Left hindlimb (tissue), 1 donor: ENCODE measurements around the gene BRD9.

Source experiments
- DNase-seq: peaks from one replicate; pipeline ENCODE4 v3.0.0-alpha.2; 2018

BRD9 gene

DNA sequence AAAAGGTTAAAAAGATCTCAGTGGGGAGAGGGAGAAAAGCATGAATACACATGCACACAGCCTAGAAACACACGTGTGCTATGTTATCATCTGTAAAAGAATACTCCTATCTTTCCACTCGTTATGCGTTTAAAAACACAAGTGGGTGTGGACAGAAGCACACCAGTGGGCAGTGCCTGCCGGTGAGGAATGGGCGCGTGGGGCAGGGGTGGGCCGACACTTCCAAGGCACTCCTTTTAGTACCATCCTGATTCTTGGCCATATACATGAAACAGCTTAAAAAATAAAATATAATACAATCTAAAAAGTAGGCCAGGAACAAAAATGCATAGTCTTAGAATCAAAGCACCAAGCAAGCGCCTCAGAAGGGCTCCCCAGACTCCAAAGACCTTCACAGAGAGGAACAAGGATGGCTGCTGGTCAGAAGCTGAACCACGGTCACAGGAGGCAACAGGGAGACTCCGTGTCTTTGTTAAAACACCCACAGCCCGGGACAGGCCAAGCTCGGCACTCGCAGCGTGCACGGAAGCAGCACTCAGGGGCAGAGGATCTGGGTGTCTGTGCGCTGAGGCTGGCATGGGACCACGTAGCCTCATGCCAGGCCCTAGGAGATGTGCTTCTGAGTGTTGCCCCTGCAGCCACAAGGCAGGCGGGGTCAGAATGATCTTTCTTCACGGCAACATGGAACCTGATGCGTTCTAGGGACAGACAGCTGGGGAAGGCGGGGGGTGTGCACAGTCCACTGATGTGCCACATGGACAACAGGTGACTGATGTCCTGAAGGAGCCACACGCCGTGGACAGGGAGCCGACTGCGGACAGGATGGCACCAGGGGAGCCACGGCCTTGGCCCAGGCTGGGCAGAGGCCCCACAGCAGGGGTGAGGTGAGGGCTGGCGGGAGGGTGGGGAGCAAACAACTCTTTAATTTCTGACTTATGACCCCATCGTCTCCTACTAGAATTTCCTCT lies 15.9 kb downstream of the BRD9 start:
- no peak for DNase-seq

DNA sequence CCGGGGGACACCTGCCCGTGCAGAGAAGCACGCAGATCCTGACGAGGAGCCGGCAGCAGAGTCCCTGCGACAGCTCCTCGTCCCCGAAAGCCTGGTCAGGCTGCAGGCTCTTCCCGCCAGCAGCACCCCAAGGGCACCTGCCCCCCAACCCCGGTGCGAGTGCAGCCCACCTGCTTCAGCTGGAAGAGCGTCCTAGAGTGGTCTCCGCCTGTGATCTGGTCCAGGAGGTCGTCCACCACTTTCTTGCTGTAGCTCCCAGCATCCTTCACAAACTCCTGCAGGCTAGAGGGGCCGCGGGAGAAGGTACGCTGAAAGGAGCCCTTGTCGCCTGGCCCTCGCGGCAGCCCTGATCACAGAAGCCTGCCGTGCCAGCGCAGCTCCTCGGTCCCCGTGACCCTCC lies 16.7 kb downstream of the BRD9 start:
- DNase-seq, result no peak

DNA sequence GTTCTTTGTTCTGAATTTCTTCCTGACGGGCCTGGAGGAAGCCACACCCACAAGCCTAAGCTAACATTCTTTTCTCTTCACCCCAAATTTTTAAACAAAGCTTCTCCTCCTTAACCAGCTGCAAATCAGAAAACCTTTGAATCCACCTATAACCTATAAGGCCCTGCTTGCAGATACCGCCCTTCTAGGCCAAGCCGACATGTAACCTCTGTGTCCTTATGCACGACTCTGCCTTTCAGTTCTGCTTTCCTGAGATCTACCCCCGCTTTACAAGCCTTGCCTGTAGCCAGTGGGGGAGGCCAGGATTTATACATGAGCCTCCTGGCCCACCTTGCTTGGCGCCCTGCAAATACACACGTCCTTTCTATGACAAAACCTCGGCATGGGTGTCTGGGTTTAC lies 19.3 kb downstream of the BRD9 start:
- no peak for DNase-seq

DNA sequence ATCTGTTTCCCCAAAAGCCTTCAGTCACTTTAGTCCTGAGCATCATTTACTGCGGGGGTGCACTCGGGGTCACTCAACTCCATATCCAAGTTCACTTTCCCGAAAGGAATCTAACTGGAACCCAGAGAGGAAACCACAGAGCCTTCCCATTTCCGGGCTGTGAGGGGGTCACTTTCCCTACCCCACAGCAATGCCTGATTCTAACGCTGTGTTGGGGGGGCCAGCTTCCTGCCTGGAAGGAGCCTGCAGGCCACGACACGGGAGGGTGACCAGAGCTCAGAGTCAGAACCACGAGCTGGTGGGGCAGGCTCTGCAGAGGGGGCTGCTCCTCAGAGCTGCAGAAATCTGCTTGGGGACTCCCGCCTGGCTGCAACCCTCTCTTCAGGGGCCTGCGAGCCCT lies 20.3 kb downstream of the BRD9 start:
- no peak for DNase-seq

DNA sequence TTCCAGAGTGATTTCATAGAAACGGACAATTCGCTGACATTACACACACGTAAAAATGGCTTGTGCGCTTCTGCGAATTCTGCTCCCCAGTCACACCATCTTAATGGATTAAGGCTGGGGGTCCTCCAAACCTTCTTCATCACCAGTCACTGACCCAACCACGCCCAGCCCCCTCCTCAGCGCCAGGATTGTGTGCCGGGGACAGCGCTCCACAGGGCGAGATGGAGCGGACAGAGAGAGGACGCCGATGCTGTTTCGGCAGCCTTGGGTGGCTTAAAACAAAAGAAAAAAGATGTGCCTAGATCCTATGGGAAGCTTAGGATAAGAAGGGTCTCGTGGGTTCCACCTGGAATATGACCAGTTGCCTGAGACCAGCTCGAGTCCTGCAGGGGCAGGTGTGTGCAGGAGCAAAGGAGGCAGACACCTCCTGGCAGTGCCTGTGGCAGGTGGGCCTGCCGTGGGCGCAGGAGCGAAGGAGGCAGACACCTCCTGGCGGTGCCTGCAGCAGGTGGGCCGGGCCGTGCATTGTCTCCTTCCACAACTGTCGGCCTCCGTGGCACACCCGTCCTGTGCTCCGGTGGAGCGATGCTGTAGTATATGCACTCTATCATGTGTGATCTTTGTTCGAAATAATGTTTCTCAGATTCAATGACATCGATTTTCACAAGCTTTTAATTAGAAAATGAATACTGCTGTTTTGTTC lies 20.9 kb downstream of the BRD9 start:
- no peak for DNase-seq

DNA sequence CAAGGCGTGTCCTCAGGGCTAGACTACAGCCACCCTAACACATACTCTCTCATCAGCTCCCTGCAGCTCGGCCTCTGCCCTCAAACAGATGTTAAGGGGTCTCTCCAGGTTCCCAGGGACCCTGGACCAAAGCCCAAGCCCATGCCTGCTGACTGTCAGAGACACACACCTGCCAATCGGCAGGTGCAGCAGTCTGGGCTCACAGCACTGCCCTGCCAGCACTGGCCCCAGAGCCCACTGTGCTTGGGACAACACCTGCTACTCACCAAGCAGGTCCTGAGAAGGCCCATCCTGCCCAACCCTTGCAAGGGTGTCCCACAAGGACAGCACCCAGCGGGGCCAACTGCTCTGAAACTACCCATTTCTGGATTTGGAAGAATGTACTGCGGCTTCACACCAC lies 21.6 kb downstream of the BRD9 start:
- no peak for DNase-seq

DNA sequence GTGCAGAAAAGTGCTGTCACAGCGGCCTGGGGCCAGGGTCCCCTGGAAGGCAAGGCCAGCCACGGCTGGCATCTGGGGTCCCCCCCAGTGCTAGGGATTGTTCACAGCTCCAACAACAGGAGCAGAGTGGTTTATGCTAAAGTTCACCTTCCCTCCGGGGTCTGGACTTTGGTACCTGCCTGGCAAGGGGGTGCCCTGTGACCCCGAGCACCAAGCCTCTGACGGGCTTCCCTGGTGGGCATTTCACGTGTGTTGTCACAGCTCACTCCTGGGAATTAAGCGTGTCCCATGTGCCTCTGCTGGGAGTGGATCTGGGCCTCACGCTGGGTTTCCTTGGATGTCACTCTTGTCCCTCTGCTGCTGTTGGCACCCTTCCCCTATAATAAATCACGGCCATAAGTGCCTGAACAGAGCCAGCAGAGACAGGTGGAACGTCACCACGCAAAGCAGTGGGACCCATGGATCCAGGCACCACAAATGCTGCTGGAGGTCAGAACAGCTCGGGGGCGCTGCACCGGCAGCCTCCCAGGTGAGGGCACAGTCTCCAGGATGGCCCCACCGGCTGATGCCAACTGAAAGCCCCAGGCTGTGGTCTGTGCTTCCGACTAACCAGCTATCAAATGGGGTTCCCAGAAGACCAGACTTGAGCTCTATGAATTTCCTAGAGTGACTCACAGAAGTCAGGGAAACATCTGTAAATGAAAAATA lies 24.0 kb downstream of the BRD9 start:
- DNase-seq, result no peak

DNA sequence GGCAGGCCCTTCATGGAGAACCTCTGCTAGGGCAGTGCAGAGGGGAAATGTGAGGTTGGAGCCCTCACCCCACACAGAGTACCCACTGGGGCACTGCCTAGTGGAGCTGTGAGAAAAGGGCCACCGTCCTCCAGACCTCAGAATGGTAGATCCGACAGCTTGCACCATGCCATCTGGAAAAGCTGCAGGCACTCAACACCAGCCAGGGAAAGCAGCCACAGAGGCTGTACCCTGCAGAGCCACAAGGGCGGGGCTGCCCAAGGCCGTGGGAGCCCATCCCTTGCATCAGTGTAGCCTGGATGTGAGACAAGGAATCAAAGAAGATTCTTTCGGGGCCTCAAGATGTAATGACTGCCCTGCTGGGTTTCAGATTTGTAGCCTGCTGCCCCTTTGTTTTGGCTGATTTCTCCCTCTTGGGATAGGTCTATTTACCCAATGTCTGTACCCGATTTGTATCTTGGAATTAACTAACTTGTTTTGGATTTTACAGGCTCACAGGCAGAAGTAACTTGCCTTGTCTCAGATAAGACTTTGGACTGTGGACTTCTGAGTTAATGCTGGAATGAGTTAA lies 25.2 kb downstream of the BRD9 start:
- no peak for DNase-seq

DNA sequence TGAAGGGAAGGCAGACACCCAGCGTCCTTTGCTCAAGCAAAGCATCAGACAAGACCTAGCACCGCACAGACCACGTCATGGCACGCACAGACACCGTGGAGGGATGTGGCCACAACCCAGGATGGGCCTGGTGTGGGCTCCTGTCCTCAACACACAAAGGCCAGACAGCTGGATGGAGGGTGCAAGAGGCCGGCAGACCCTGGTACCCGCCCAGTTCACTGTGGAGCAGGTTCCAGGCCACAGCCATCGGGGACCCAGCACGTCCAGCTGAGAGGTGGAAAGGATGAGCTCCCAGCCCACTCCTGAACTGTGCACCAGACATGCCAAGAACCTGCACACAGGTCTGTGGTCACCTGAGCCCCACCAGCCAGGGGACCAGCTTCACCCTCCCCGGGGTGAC lies 26.8 kb downstream of the BRD9 start:
- DNase-seq, result no peak

DNA sequence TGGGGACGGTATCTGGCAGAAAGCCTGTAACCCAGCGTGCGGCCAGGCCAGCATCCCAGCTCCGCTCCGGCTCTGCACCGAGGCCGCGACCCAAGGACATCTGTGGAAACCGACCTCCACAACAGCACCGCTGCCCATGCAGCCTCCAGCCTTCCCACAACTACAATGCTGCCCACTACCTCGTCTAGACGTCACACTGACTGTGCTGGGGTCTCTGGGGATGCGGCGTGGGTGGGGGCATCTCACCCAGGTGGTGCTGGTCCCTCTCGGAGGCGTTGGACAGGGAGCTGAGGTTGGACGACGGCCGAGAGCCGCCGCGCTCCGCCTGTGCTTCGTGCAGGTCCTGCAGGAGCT lies 27.5 kb downstream of the BRD9 start:
- no peak for DNase-seq

DNA sequence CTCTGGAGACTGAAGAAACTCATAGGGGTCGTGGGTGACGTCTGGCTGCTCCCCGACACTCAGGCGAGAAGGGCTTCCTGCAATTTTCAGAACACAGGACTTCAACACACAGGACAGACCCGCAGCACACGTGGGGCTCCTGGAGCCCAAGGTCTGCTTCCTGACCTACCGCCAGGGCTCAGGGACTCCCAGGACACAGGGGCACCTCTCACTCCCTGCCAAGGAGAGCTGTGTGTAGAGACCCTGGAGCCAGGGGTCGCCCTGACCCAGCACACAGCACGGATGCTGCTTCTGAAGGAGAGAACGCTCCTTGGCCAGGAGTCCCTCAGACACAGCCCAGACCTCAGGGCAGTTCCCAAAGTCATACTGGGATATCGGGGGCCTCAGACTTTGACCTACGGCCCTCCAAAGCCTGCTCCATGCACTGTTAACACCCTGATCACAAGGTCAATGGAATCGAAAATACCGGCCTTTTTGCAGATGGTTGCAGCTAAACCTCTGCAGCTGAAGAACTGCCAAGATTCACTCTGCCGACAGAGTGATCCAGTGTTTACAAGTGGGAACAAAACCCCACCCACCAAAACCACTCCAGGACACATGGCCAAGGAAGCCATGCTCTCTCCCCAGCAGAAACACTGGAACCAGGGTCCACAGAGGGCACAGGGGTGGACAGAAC lies 28.0 kb downstream of the BRD9 start:
- DNase-seq, result no peak

DNA sequence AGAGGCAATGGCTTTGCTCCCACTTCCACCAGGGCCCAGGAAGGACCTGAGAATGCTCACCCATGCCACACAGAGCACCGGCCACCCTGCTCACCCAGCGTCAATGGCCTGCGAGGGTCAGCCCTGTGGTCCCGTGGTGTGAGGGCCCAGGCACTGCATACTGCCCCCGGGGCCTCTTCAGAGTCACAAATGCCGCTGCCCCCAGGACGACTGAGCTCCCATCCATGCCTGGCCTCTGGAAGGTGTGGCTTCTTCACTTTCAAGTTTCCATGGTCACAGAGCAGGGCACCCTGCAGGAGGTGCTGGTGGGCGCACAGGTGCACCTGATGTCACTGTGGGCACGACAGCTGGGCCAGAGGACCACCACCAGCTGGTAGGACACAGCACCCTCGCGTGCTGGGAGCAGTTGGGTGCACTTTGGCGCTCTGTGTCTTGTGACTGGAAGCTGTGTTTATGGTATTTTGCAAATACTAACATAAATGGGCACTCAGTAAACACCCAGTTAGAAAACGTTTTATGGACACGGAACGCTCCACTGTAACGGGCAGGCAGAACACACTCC lies 29.3 kb downstream of the BRD9 start:
- no peak for DNase-seq

DNA sequence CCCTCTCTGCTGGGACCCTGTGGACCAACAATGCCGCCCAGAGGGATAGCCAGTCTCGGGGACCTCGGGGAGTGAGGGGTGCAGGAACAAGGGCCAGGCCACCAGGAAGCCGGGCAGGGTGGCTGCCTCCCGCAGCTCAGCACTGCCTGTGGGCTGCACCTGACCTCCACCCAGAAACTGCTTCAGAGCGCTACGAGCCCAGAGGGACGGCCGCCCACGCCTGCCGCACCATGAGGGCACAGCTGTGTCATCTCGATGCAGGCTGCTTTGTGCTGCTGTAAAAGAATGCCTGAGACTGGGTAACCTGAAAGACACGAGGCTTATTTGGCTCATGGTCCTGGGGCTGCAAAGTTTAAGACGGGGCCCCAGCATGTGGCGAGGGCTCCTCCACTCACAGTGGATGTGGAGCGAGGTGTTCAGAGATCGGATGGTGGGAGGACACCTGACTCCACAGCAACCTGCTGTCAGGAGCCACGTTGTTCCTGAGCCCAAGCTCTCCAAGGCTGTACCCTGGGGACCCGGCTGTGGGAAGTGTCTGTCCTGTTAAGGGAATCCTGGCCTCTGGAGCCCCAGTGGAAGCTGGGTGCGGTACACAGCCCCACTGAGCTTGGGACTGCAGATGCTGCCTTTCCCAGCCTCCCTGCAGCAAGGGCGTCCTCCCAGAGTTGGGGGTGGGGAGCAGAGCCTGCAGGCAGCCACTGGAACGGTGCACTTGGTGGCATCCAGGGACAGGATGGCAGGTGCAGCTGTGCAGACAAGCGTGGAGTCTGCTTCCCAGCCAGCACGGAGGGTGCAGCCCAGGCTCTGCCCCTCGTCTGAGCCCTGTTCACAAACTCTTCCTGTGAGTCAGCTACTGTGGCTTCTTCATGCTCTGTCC lies 30.0 kb downstream of the BRD9 start:
- no peak for DNase-seq

DNA sequence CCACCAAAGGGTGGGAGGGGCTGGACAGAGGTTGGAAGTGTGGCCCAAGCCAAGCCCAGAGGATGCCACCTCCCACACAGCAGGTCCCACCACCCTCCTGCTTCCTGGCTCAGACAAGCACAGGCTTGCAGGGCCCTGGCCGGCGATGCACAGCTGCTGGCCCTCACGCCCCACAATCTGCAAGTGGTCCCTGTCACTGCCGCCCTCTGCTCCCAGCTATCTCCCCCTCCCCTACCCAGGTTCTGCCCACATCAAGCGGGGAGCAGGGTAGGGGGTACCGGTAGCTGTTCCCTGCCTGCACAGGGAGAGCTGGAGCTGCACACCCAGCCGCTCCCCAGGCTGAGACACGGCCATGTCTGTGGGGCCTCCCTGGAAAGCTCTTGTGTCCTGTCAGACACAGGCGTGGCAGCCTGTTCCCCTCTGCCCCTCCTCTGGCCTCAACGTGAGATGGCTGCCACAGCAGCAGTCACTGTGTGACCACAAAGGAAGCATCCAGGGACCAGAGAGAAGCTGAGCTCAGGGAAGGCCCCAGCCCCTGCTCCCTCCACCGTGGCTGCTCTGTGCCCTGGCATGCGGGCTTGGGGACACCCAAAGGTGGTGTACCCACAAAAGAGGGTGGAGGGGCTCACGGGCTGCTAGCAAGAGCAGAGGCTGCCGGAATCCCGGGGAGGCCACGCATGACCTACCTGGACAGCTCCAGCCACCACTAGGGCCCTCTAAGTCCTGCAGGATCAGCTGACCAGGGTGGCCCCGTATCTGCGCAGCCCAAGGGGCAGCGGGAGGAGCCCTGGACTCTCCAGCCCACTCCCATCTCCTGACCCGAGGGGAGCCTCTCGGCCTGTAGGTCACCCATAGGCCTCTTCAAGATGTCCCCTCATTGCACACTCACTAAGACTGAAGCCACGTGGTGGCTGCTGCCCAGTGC lies 30.9 kb downstream of the BRD9 start:
- DNase-seq, result no peak

DNA sequence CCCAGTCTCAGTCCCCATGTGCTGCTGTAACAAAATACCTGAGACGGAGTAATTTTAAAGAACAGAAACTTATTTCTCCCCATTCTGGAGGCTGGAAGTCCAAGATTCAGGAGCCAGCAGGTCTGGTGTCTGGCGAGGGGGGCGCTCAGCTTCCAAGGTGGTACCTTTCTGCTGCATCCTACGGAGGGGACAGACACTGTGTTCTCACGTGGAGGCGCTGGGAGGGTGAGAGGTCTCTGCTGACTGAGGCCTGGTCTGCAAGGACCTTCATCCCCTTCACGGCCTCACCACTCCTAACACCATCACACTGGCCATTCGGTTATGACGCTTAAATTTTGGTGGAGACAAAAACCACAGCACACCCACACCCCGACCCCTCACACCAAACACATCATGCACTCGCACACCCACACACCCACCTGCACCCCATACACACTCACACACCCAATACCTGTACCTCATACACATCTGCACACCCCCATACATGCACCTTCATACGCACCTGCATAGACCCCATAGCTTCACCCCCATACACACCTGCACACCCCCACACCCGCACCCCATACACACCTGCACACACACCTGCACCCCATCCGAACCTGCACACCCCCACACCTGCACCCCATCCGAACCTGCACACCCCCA lies 32.0 kb downstream of the BRD9 start:
- no peak for DNase-seq

DNA sequence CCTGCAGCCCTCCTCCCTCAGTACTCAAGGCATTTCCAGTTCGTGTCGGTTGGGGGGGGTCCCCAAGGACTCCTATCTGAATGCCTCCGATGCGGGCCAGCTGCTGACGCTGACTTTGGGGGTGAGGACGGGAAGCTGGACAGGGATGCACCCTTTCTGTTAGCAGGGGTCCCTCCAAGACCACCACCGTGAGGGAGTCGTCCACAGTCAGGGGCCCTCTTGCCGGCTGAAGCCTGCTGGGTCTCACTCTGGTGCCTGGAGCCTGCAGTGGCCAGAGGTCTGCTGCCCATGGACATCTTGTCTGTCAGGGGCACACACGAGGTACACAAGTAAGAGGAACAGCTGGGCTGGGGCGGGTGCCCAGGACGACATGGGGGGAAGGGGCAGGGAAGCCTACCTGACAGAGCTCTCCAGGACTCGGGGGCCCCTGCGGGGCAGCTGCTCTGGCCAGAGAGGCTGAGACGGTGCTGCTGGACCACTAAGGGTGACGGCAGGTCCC lies 32.8 kb downstream of the BRD9 start:
- no peak for DNase-seq

DNA sequence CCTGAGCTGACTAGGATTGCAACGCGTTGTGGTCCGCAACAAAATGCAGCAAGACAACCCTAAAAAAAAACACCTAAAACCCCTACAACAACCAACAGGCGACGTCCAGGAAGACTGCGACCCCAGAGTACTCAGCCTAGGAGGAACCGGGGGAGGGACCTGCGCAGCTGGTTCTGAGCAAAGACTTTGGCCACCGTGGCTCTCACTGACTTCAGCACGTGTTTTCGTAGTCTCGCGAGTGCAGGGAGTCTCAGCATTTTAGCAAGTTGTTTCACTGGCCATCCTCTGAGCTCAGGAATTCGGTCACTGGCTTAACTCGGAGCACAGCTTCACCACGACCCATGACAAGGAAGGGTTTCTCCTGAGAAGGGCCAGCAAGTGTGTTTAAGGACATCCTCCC lies 33.2 kb downstream of the BRD9 start:
- no peak for DNase-seq

DNA sequence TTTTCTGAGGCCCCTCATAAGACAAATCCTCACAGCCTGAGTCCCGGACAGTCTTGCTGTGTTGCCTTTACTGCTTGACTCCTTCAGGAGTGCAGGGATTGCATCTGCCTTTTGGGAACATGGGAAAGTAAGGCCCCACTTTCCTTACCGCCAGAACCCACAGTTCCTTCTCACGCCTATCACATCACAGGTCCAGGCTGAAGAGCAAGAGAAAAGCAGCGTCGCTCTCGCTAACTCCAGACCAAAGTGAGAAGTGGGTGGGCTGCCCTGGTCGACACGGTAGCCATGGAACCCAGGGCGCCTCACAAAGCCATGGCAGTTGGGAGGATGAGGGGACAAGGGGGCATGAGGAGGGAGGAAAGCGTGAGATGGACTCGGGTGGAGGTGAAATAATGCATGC lies 33.9 kb downstream of the BRD9 start:
- DNase-seq, result no peak
